ENCODE data around the gene ACOX2. TPM values are rescaled to one million over a fixed set of nuclear protein-coding genes. Genes with fewer than 3 reads are reported as not detected.

Gene ACOX2
- polyA plus RNA-seq, 2 of the 4 experiments (the other 2 are of a cell fraction): 4.8 to 23.2 TPM

- H3K4me2 ChIP-seq: no peak overlapping the region
- DNase-seq (ENCODE audit: low read depth in 1 of 2, low spot score in 1 of 2): no peak
- ChIA-PET CTCF (interaction anchor here (3.7 kb wide), 1 partner anchor 24 kb away, joined by 18 read pairs; no protein-coding TSS in a partner anchor), POLR2A (no interaction called here)
- TF ChIP-seq HOXB13 (CRISPR knock-in tag; IDR thresholded peaks at IDR 0.05; ENCODE audit: low read depth) (no peak), USF2 (IDR thresholded peaks at IDR 0.05) (no peak), BHLHE40 (IDR thresholded peaks at IDR 0.05; ENCODE audit: low read depth, low read length) (no peak), RFX5 (IDR thresholded peaks at IDR 0.05) (no peak), HOXA7 (CRISPR knock-in tag; IDR thresholded peaks at IDR 0.05) (no peak)
- WGBS (ENCODE audit: missing lambda C conversion rate): 60% methylated on average over 2 of the region's 2 CpGs
- no peaks in the 10 kb centered on the region for H3K9me3 ChIP-seq
- H3K27ac ChIP-seq: peak overlapping the region in 1 of 2 experiments; percentile 78; a peak in 2 of 6 replicates
- peaks cover 34% of the 10 kb centered on the region for H3K4me1 ChIP-seq
- no peak for FAIRE-seq
- H3K4me3 ChIP-seq: no peak overlapping the region
- ATAC-seq: no peak
These were observed 48.0 kb downstream of the ACOX2 start for GRCh38 chr3:58488967-58489366.

DNA sequence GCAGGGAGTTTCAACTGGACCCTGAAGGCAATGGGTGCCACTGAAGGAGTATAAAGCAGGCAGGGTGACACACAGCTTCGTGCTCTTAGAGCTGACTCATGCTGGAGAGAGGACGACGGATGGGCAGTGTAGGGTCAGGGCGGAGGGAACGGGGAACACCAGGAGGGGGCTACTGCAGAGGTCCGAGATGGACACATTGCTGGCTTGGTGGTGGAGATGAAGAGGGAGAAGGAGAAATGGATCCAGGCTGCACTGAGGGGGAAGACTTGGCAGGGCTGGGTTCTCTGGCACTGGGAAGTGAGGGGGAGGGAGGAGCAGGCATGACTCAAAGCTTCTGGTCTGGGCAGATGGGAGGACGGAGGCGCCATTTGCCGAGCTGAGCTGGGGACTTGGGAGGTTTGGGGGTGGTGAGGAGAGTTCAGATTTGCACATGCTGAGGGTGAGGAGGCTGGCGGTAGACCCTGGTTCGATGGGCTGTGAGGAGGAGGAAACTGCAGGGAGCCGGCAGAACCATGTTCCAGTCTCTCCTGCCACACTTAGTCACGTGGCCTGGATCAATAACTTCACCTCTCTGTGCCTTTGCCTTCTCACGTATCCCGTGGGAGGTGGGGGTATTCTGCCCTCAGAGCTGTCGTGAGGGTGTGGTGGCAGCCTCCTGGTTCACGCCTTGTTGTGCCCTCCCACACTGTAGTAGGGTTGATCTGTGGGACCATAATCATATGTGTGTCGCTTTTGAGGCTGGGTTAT lies 49.7 kb downstream of the ACOX2 start:
- H3K4me2 ChIP-seq: peak overlapping the region; percentile 64
- no peaks in the 10 kb centered on the region for H3K9me3 ChIP-seq
- FAIRE-seq (no peak), DNase-seq (ENCODE audit: low read depth in 1 of 2, low spot score in 1 of 2) (peak in 1 of 2 experiments; percentile 31), ATAC-seq (peak; percentile 47 to 56; a peak in 3 of 6 replicates)
- CTCF ChIA-PET: interaction anchor here (1.1 to 3.7 kb wide), 4 partner anchors 16 to 166 kb away, joined by 3 to 18 read pairs (median 4); no protein-coding TSS in a partner anchor
- H3K4me3 ChIP-seq: no peak overlapping the region
- POLR2A ChIA-PET: interaction anchor here (1.0 to 1.1 kb wide), 2 partner anchors 16 to 54 kb away, joined by 4 read pairs; partner anchors contain the start of gene PDHB
- peak overlapping the region; percentile 77 to 78 for H3K27ac ChIP-seq
- H3K4me1 ChIP-seq: peaks cover 24% of the 10 kb centered on the region
- 57% methylated on average over 18 of the region's 18 CpGs for WGBS (ENCODE audit: missing lambda C conversion rate)
- TF ChIP-seq HOXB5 (CRISPR knock-in tag; IDR thresholded peaks at IDR 0.05) (0 out of 2 replicates have a peak, but pooled peaks have one; percentile 35), RCOR1 (IDR thresholded peaks at IDR 0.05; ENCODE audit: low read depth, low read length) (no peak), SMC3 (IDR thresholded peaks at IDR 0.05) (no peak), CBX8 (IDR thresholded peaks at IDR 0.05) (no peak), EHF (CRISPR knock-in tag; IDR thresholded peaks at IDR 0.05) (no peak), HEYL (CRISPR knock-in tag; IDR thresholded peaks at IDR 0.05) (no peak), POLR2A (IDR thresholded peaks at IDR 0.05; ENCODE audit: low read length) (no peak), TP53 (CRISPR knock-in tag; IDR thresholded peaks at IDR 0.05) (no peak), HDAC2 (IDR thresholded peaks at IDR 0.05) (no peak), RARB (CRISPR knock-in tag; IDR thresholded peaks at IDR 0.05) (no peak), EHMT2 (IDR thresholded peaks at IDR 0.05; ENCODE audit: low read depth) (no peak), ZSCAN20 (CRISPR knock-in tag; IDR thresholded peaks at IDR 0.05) (no peak), ZC3H11A (IDR thresholded peaks at IDR 0.05) (no peak), USF2 (IDR thresholded peaks at IDR 0.05) (no peak), E2F6 (IDR thresholded peaks at IDR 0.05; ENCODE audit: borderline replicate concordance, low read depth) (peak; percentile 66; the same call in 1 of the 2 replicates), CHD2 (IDR thresholded peaks at IDR 0.05; ENCODE audit: low read length, partially characterized antibody) (no peak), RNF2 (IDR thresholded peaks at IDR 0.05; ENCODE audit: borderline replicate concordance, low read depth) (no peak), HES2 (IDR thresholded peaks at IDR 0.05) (no peak), RAD21 (conservative IDR thresholded peaks at IDR 0.05 in 1 of 2, IDR thresholded peaks at IDR 0.05 in 1 of 2) (no peak), CBX2 (IDR thresholded peaks at IDR 0.05; ENCODE audit: borderline replicate concordance, low read depth) (no peak), FOSL2 (IDR thresholded peaks at IDR 0.05) (no peak), FOSL2 (CRISPR knock-in tag; IDR thresholded peaks at IDR 0.05) (peak; percentile 32; the same call in 1 of the 2 replicates), RFX5 (IDR thresholded peaks at IDR 0.05) (no peak), BHLHE40 (IDR thresholded peaks at IDR 0.05; ENCODE audit: low read depth, low read length) (no peak), ZFP36 (IDR thresholded peaks at IDR 0.05; ENCODE audit: borderline replicate concordance, partially characterized antibody) (no peak), NPAS2 (CRISPR knock-in tag; IDR thresholded peaks at IDR 0.05; ENCODE audit: borderline replicate concordance) (no peak), ESRRA (IDR thresholded peaks at IDR 0.05; ENCODE audit: borderline replicate concordance, low read length) (no peak), HOXB13 (CRISPR knock-in tag; IDR thresholded peaks at IDR 0.05; ENCODE audit: low read depth) (no peak), MAX (IDR thresholded peaks at IDR 0.05) (peak; percentile 83)
- TF ChIP-seq, protein P1, sequence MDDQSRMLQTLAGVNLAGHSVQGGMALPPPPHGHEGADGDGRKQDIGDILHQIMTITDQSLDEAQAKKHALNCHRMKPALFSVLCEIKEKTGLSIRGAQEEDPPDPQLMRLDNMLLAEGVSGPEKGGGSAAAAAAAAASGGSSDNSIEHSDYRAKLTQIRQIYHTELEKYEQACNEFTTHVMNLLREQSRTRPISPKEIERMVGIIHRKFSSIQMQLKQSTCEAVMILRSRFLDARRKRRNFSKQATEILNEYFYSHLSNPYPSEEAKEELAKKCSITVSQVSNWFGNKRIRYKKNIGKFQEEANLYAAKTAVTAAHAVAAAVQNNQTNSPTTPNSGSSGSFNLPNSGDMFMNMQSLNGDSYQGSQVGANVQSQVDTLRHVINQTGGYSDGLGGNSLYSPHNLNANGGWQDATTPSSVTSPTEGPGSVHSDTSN (IDR thresholded peaks at IDR 0.05): no peak
- TF ChIP-seq, protein P2, sequence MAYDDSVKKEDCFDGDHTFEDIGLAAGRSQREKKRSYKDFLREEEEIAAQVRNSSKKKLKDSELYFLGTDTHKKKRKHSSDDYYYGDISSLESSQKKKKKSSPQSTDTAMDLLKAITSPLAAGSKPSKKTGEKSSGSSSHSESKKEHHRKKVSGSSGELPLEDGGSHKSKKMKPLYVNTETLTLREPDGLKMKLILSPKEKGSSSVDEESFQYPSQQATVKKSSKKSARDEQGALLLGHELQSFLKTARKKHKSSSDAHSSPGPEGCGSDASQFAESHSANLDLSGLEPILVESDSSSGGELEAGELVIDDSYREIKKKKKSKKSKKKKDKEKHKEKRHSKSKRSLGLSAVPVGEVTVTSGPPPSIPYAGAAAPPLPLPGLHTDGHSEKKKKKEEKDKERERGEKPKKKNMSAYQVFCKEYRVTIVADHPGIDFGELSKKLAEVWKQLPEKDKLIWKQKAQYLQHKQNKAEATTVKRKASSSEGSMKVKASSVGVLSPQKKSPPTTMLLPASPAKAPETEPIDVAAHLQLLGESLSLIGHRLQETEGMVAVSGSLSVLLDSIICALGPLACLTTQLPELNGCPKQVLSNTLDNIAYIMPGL (CRISPR knock-in tag; IDR thresholded peaks at IDR 0.05; ENCODE audit: borderline replicate concordance): no peak
